SK-N-SH treated with all-trans-retinoic acid at 6 μM for 48 hours (cell line): ENCODE measurements around the gene CD2.

Source experiments
- ARNTL ChIP-seq: fragments of 450-650 bp; formaldehyde crosslinking; IDR thresholded peaks from 2 replicates; pipeline ENCODE4 v1.5.0; 2020; ENCODE audit warnings: low read depth, mild to moderate bottlenecking, moderate library complexity, borderline replicate concordance
- CREB5 ChIP-seq: fragments of 250-450 bp; sonication (Bioruptor Pico); IDR thresholded peaks from 2 replicates; pipeline ENCODE4 v1.5.1; 2020; ENCODE audit warnings: low read depth, mild to moderate bottlenecking, moderate library complexity
- OSR1 ChIP-seq: fragments of 250-450 bp; sonication (Bioruptor Pico); IDR thresholded peaks from 2 replicates; pipeline ENCODE4 v1.8.0; 2022; ENCODE audit warnings: moderate library complexity, mild to moderate bottlenecking, inconsistent platforms
- PPARA ChIP-seq: fragments of 250-450 bp; sonication (Bioruptor Pico); IDR thresholded peaks from 2 replicates; pipeline ENCODE4 v1.5.0; 2020; ENCODE audit warnings: mild to moderate bottlenecking, borderline replicate concordance
- RARB ChIP-seq: fragments of 250-450 bp; sonication (Bioruptor Pico); IDR thresholded peaks from 2 replicates; pipeline ENCODE4 v1.8.0; 2021; ENCODE audit warnings: mild to moderate bottlenecking, moderate library complexity
- SNAI2 ChIP-seq: fragments of 250-450 bp; sonication (Bioruptor Pico); IDR thresholded peaks from 2 replicates; pipeline ENCODE4 v1.5.0; 2020; ENCODE audit warnings: mild to moderate bottlenecking, moderate library complexity
- TCF4 ChIP-seq: fragments of 250-450 bp; sonication (Bioruptor Pico); IDR thresholded peaks from 2 replicates; pipeline ENCODE4 v1.8.0; 2021; ENCODE audit warnings: mild to moderate bottlenecking, moderate library complexity, borderline replicate concordance
- ZNF565 ChIP-seq: fragments of 450-650 bp; formaldehyde crosslinking; conservative IDR thresholded peaks from 2 replicates; pipeline ENCODE4 v1.5.0; 2020; ENCODE audit warnings: low read depth, mild to moderate bottlenecking, moderate library complexity

GRCh38 chr1:116731439-116731838 is 22.8 kb upstream of the CD2 start:
- no peak for TF ChIP-seq ARNTL
- TF ChIP-seq RARB (CRISPR knock-in tag), result no peak
- no peak for TF ChIP-seq TCF4
- no peak for TF ChIP-seq PPARA (CRISPR knock-in tag)
- TF ChIP-seq CREB5 (CRISPR knock-in tag), result no peak
- TF ChIP-seq SNAI2 (CRISPR knock-in tag), result no peak
- no peak for TF ChIP-seq OSR1
- TF ChIP-seq ZNF565 (CRISPR knock-in tag), result no peak
